ENCODE measurements around the gene DKK1.

The DKK1 gene

GRCh38 chr10:52334595-52334994 is 20.5 kb downstream of the DKK1 start:
- ATAC-seq = no peak; the same call in 2 of the 3 replicates
- TF ChIP-seq, protein P1, sequence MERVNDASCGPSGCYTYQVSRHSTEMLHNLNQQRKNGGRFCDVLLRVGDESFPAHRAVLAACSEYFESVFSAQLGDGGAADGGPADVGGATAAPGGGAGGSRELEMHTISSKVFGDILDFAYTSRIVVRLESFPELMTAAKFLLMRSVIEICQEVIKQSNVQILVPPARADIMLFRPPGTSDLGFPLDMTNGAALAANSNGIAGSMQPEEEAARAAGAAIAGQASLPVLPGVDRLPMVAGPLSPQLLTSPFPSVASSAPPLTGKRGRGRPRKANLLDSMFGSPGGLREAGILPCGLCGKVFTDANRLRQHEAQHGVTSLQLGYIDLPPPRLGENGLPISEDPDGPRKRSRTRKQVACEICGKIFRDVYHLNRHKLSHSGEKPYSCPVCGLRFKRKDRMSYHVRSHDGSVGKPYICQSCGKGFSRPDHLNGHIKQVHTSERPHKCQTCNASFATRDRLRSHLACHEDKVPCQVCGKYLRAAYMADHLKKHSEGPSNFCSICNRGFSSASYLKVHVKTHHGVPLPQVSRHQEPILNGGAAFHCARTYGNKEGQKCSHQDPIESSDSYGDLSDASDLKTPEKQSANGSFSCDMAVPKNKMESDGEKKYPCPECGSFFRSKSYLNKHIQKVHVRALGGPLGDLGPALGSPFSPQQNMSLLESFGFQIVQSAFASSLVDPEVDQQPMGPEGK (CRISPR knock-in tag; IDR thresholded peaks at IDR 0.05; ENCODE audit: borderline replicate concordance) = no peak
- TF ChIP-seq BACH2 (CRISPR knock-in tag; IDR thresholded peaks at IDR 0.05; ENCODE audit: borderline replicate concordance) (no peak), ZFP30 (CRISPR knock-in tag; IDR thresholded peaks at IDR 0.05) (no peak), OSR1 (CRISPR knock-in tag; IDR thresholded peaks at IDR 0.05) (no peak), POU6F1 (CRISPR knock-in tag; IDR thresholded peaks at IDR 0.05; ENCODE audit: borderline replicate concordance, low read depth) (no peak), ZC3H10 (CRISPR knock-in tag; IDR thresholded peaks at IDR 0.05) (no peak), ZNF8 (CRISPR knock-in tag; IDR thresholded peaks at IDR 0.05) (no peak)

- TF ChIP-seq ISL1 (CRISPR knock-in tag; IDR thresholded peaks at IDR 0.05) = peak; percentile 44; the same call in 1 of the 2 replicates
- TF ChIP-seq ZFP30 (CRISPR knock-in tag; IDR thresholded peaks at IDR 0.05) = no peak
- no peak; the same call in 2 of the 3 replicates for ATAC-seq
Observed at GRCh38 chr10:52335665-52336064, 21.6 kb downstream of the DKK1 start.

DNA sequence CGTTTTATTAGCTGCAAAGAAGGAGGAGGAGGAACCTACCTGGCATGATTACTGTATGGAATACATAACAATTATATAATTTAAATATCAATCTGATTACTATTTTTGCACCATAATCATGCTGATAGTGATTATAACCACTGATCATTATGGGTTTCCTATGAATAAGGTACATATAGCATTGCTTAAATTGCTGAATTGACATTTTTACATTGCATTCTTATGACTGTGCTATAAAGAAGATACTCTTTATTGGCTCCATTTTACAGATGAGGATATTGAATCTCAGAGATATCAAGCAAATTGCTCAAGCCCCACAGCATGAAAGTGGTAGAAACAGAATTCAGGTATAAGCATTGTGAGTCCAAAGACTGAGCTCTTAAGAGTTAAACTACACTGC is 23.1 kb downstream of the DKK1 start:
- TF ChIP-seq SNAI2 (CRISPR knock-in tag; IDR thresholded peaks at IDR 0.05) = no peak
- TF ChIP-seq, protein P2, sequence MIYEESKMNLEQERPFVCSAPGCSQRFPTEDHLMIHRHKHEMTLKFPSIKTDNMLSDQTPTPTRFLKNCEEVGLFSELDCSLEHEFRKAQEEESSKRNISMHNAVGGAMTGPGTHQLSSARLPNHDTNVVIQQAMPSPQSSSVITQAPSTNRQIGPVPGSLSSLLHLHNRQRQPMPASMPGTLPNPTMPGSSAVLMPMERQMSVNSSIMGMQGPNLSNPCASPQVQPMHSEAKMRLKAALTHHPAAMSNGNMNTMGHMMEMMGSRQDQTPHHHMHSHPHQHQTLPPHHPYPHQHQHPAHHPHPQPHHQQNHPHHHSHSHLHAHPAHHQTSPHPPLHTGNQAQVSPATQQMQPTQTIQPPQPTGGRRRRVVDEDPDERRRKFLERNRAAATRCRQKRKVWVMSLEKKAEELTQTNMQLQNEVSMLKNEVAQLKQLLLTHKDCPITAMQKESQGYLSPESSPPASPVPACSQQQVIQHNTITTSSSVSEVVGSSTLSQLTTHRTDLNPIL (CRISPR knock-in tag; IDR thresholded peaks at IDR 0.05; ENCODE audit: low read depth) = no peak

DNA sequence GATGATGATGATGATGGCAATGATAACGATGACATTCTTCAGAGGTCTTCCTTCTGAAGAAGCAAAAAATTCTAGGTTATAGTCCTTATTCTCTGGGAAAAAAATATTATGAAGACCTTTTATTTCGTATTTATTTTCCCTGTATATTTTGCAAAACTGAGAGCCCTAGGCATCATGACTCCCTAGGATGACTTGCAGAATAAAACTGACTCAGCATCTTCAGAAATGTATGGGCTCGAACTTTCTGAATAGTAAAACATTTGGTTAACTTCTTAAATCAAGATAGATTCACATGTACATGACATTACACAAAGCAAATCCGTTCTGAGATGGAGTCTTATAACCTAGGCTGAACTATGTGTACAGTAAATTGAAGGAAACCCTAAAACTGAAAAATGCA is 29.4 kb downstream of the DKK1 start:
- no peak for ATAC-seq
- TF ChIP-seq ZFP3 (CRISPR knock-in tag; IDR thresholded peaks at IDR 0.05) (no peak), ZNF70 (CRISPR knock-in tag; IDR thresholded peaks at IDR 0.05) (no peak), OSR1 (CRISPR knock-in tag; IDR thresholded peaks at IDR 0.05) (no peak), ZFP30 (CRISPR knock-in tag; IDR thresholded peaks at IDR 0.05) (no peak), CSDC2 (CRISPR knock-in tag; IDR thresholded peaks at IDR 0.05) (no peak), PPARA (CRISPR knock-in tag; IDR thresholded peaks at IDR 0.05; ENCODE audit: borderline replicate concordance) (no peak), ZNF565 (CRISPR knock-in tag; conservative IDR thresholded peaks at IDR 0.05; ENCODE audit: low read depth) (no peak), TCF4 (CRISPR knock-in tag; IDR thresholded peaks at IDR 0.05; ENCODE audit: borderline replicate concordance) (no peak), ZNF8 (CRISPR knock-in tag; IDR thresholded peaks at IDR 0.05) (no peak), ESRRG (CRISPR knock-in tag; IDR thresholded peaks at IDR 0.05) (no peak), SNAI2 (CRISPR knock-in tag; IDR thresholded peaks at IDR 0.05) (no peak), RARB (CRISPR knock-in tag; IDR thresholded peaks at IDR 0.05) (no peak), ARNTL (CRISPR knock-in tag; IDR thresholded peaks at IDR 0.05; ENCODE audit: borderline replicate concordance, low read depth) (no peak), POU6F1 (CRISPR knock-in tag; IDR thresholded peaks at IDR 0.05; ENCODE audit: borderline replicate concordance, low read depth) (no peak)
- TF ChIP-seq, protein P2 (CRISPR knock-in tag; IDR thresholded peaks at IDR 0.05; ENCODE audit: low read depth) = no peak
- TF ChIP-seq, protein P3, sequence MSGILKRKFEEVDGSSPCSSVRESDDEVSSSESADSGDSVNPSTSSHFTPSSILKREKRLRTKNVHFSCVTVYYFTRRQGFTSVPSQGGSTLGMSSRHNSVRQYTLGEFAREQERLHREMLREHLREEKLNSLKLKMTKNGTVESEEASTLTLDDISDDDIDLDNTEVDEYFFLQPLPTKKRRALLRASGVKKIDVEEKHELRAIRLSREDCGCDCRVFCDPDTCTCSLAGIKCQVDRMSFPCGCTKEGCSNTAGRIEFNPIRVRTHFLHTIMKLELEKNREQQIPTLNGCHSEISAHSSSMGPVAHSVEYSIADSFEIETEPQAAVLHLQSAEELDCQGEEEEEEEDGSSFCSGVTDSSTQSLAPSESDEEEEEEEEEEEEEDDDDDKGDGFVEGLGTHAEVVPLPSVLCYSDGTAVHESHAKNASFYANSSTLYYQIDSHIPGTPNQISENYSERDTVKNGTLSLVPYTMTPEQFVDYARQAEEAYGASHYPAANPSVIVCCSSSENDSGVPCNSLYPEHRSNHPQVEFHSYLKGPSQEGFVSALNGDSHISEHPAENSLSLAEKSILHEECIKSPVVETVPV (CRISPR knock-in tag; IDR thresholded peaks at IDR 0.05) = no peak

More for the DNA sequence above, 23.1 kb downstream of the DKK1 start:
- no peak for ATAC-seq

All from SK-N-SH treated with all-trans-retinoic acid at 6 μM for 48 hours (cell line).